PC-3 (cell line): ENCODE results near the gene ASAP3.

Experiments used
- CTCF ChIP-seq: fragments of 300-600 bp; sonication (generic); conservative IDR thresholded peaks from 2 replicates; pipeline ENCODE4 v1.5.1; 2017; ENCODE audit warnings: antibody characterized with exemption, low read depth, mild to moderate bottlenecking, low read length
- EZH2 ChIP-seq: fragments of 300-600 bp; sonication (generic); IDR thresholded peaks from one replicate; pipeline ENCODE4 v1.6.1; 2017; ENCODE audit warnings: antibody characterized with exemption, mild to moderate bottlenecking, low read length; ENCODE audit not compliant: unreplicated experiment

GRCh38 chr1:23471473-23472075 is 12.4 kb downstream of the ASAP3 start:
- TF ChIP-seq CTCF (no peak), EZH2 (no peak)
